ENCODE results near the gene TPRX2. TPM values are rescaled to one million over a fixed set of nuclear protein-coding genes. Genes with fewer than 3 reads are reported as not detected.
"Not testable (repeated sequence)": the region's sequence is repeated elsewhere in the genome, so short reads cannot be mapped to it uniquely, and the experiment has no call there.

TPRX2 gene
- total RNA-seq, 4 donors from 2014 or later, result not detected

- H3K4me3 ChIP-seq, result no peak overlapping the region
- no peaks in the 10 kb centered on the region for H3K9me3 ChIP-seq
- no peaks in the 10 kb centered on the region for H3K4me1 ChIP-seq
- TF ChIP-seq POLR2A (IDR thresholded peaks at IDR 0.05) (no peak), CTCF (IDR thresholded peaks at IDR 0.05 in 4 of 5, conservative IDR thresholded peaks at IDR 0.05 in 1 of 5) (no peak)
- DNase-seq (no peak), ATAC-seq (no peak)
- in situ Hi-C loops (cut with MboI; ENCODE audit: low sequenced_read_pairs in 4 of 4), result no loop called here
- no peak overlapping the region for H3K27ac ChIP-seq
- peaks cover 0 to 5% (median 0%) of the 10 kb centered on the region in 3 donors for H3K27me3 ChIP-seq
- H3K36me3 ChIP-seq, result no peaks in the 10 kb centered on the region
- intact Hi-C loops (cut with DNase I; ENCODE audit: low total_unique reads), result no loop called here
These were observed 42.3 kb downstream of the TPRX2 start for GRCh38 chr19:47901370-47901769.

GRCh38 chr19:47909350-47909749 is 50.3 kb downstream of the TPRX2 start:
- H3K4me1 ChIP-seq; H3K27me3 ChIP-seq; ATAC-seq; H3K27ac ChIP-seq; in situ Hi-C loops (cut with MboI; ENCODE audit: low sequenced_read_pairs in 4 of 4); H3K36me3 ChIP-seq; H3K4me3 ChIP-seq; H3K9me3 ChIP-seq; intact Hi-C loops (cut with DNase I; ENCODE audit: low total_unique reads): not testable (repeated sequence)
- TF ChIP-seq CTCF (IDR thresholded peaks at IDR 0.05 in 4 of 5, conservative IDR thresholded peaks at IDR 0.05 in 1 of 5), result peak in 2 of 5 experiments; percentile 43 to 61
- peak; percentile 16 to 68 for DNase-seq

- in situ Hi-C loops (cut with MboI; ENCODE audit: low sequenced_read_pairs in 4 of 4); ATAC-seq; H3K4me1 ChIP-seq; intact Hi-C loops (cut with DNase I; ENCODE audit: low total_unique reads); H3K27ac ChIP-seq; H3K4me3 ChIP-seq; H3K9me3 ChIP-seq; H3K36me3 ChIP-seq; H3K27me3 ChIP-seq; DNase-seq: not testable (repeated sequence)
These were observed 51.2 kb downstream of the TPRX2 start for GRCh38 chr19:47910191-47910590.

Other genes starting within 250 kb of the TPRX2 start
- 10 to 100 TPM; 10.9 to 46.6 (median 33.8) TPM for gene EHD2, start 145.8 kb upstream of the TPRX2 start, total RNA-seq
- gene NOP53, start 113.7 kb upstream of the TPRX2 start, total RNA-seq, result 100 to 1,000 TPM; 141 to 262 (median 150) TPM
- gene SELENOW, start 80.5 kb upstream of the TPRX2 start, total RNA-seq, result 1,000 to 10,000 TPM in 3 of 4 donors, 100 to 1,000 TPM in 1; 730 to 1,512 (median 1,402) TPM
- not detected for gene TPRX1, start 54.7 kb upstream of the TPRX2 start, total RNA-seq
- not detected for gene CRX, start 37.3 kb upstream of the TPRX2 start, total RNA-seq
- gene SULT2A1, start 27.1 kb downstream of the TPRX2 start, total RNA-seq, result 1 to 10 TPM in 1 of 4 donors, under 1 TPM in 1, not detected in 2; 0.55 to 1.4 TPM
- not detected for gene BSPH1, start 132.9 kb downstream of the TPRX2 start, total RNA-seq
- not detected for gene ELSPBP1, start 135.4 kb downstream of the TPRX2 start, total RNA-seq
- not detected for gene CABP5, start 184.8 kb downstream of the TPRX2 start, total RNA-seq

All from gastrocnemius medialis (tissue), 4 donors.